ENCODE results near the gene OR11H7. TPM values are rescaled to one million over a fixed set of nuclear protein-coding genes. Genes with fewer than 3 reads are reported as not detected.
"Not testable (repeated sequence)": the region's sequence is repeated elsewhere in the genome, so short reads cannot be mapped to it uniquely, and the experiment has no call there.

OR11H7 gene
- total RNA-seq, 3 donors from 2014 or later, result not detected

- no peaks in the 10 kb centered on the region for H3K4me1 ChIP-seq
- TF ChIP-seq CTCF (IDR thresholded peaks at IDR 0.05) (no peak), POLR2A (IDR thresholded peaks at IDR 0.05) (no peak), POLR2AphosphoS5 (IDR thresholded peaks at IDR 0.05) (no peak)
- H3K27ac ChIP-seq, result no peak overlapping the region
- no peaks in the 10 kb centered on the region for H3K36me3 ChIP-seq
- H3K4me3 ChIP-seq, result no peak overlapping the region
- DNase-seq (ENCODE audit: low spot score in 2 of 2), result no peak
- H3K27me3 ChIP-seq, result no peaks in the 10 kb centered on the region
- intact Hi-C loops (cut with DNase I; ENCODE audit: low total_unique reads), result no loop called here
- H3K9me3 ChIP-seq, result peaks cover 5 to 12% of the 10 kb centered on the region in 2 donors
These were observed 19.0 kb downstream of the OR11H7 start for GRCh38 chr14:20247646-20248246.

GRCh38 chr14:20262642-20263128 lies 33.9 kb downstream of the OR11H7 start:
- intact Hi-C loops (cut with DNase I; ENCODE audit: low total_unique reads), result no loop called here

GRCh38 chr14:20264361-20264760 lies 35.6 kb downstream of the OR11H7 start:
- H3K36me3 ChIP-seq; intact Hi-C loops (cut with DNase I; ENCODE audit: low total_unique reads); H3K9me3 ChIP-seq; H3K27me3 ChIP-seq; DNase-seq (ENCODE audit: low spot score in 2 of 2); H3K4me3 ChIP-seq; H3K4me1 ChIP-seq; H3K27ac ChIP-seq: not testable (repeated sequence)

More at GRCh38 chr14:20262642-20263128, 33.9 kb downstream of the OR11H7 start:
- no peaks in the 10 kb centered on the region for H3K36me3 ChIP-seq
- no peak overlapping the region for H3K4me3 ChIP-seq
- no peak overlapping the region for H3K27ac ChIP-seq
- DNase-seq (ENCODE audit: low spot score in 2 of 2), result no peak
- H3K4me1 ChIP-seq, result no peaks in the 10 kb centered on the region
- peaks cover 0 to 3% of the 10 kb centered on the region in 2 donors for H3K9me3 ChIP-seq
- H3K27me3 ChIP-seq, result no peaks in the 10 kb centered on the region
- no peak for TF ChIP-seq POLR2AphosphoS5 (IDR thresholded peaks at IDR 0.05)
- no peak for TF ChIP-seq CTCF (IDR thresholded peaks at IDR 0.05)
- TF ChIP-seq POLR2A (IDR thresholded peaks at IDR 0.05), result no peak

GRCh38 chr14:20274062-20274461 lies 45.3 kb downstream of the OR11H7 start:
- no peaks in the 10 kb centered on the region for H3K36me3 ChIP-seq
- intact Hi-C loops (cut with DNase I; ENCODE audit: low total_unique reads), result no loop called here
- no peak for DNase-seq (ENCODE audit: low spot score in 2 of 2)
- H3K27ac ChIP-seq, result no peak overlapping the region
- H3K4me3 ChIP-seq, result no peak overlapping the region
- no peaks in the 10 kb centered on the region for H3K27me3 ChIP-seq
- peaks cover 14 to 42% of the 10 kb centered on the region in 2 donors for H3K9me3 ChIP-seq
- no peaks in the 10 kb centered on the region for H3K4me1 ChIP-seq
- no peak for TF ChIP-seq POLR2A (IDR thresholded peaks at IDR 0.05)
- TF ChIP-seq CTCF (IDR thresholded peaks at IDR 0.05), result no peak
- no peak for TF ChIP-seq POLR2AphosphoS5 (IDR thresholded peaks at IDR 0.05)

GRCh38 chr14:20277409-20277808 lies 48.6 kb downstream of the OR11H7 start:
- H3K4me3 ChIP-seq, result no peak overlapping the region
- H3K4me1 ChIP-seq, result no peaks in the 10 kb centered on the region
- peaks cover 6 to 29% of the 10 kb centered on the region in 2 donors for H3K9me3 ChIP-seq
- intact Hi-C loops (cut with DNase I; ENCODE audit: low total_unique reads), result no loop called here
- no peak for TF ChIP-seq POLR2A (IDR thresholded peaks at IDR 0.05)
- no peak for TF ChIP-seq POLR2AphosphoS5 (IDR thresholded peaks at IDR 0.05)
- no peak for TF ChIP-seq CTCF (IDR thresholded peaks at IDR 0.05)
- no peaks in the 10 kb centered on the region for H3K27me3 ChIP-seq
- no peak for DNase-seq (ENCODE audit: low spot score in 2 of 2)
- H3K27ac ChIP-seq, result no peak overlapping the region
- H3K36me3 ChIP-seq, result no peaks in the 10 kb centered on the region
